GM04504 (cell line): ENCODE results near the gene CACNA2D4.
A peak's percentile ranks its signal among the peaks of the same experiment; 100 is the strongest.

Experiments used
- DNase-seq: peaks from one replicate; pipeline ENCODE4 v3.0.0-alpha.2; 2012; ENCODE audit warnings: low read depth

CACNA2D4 gene

DNA sequence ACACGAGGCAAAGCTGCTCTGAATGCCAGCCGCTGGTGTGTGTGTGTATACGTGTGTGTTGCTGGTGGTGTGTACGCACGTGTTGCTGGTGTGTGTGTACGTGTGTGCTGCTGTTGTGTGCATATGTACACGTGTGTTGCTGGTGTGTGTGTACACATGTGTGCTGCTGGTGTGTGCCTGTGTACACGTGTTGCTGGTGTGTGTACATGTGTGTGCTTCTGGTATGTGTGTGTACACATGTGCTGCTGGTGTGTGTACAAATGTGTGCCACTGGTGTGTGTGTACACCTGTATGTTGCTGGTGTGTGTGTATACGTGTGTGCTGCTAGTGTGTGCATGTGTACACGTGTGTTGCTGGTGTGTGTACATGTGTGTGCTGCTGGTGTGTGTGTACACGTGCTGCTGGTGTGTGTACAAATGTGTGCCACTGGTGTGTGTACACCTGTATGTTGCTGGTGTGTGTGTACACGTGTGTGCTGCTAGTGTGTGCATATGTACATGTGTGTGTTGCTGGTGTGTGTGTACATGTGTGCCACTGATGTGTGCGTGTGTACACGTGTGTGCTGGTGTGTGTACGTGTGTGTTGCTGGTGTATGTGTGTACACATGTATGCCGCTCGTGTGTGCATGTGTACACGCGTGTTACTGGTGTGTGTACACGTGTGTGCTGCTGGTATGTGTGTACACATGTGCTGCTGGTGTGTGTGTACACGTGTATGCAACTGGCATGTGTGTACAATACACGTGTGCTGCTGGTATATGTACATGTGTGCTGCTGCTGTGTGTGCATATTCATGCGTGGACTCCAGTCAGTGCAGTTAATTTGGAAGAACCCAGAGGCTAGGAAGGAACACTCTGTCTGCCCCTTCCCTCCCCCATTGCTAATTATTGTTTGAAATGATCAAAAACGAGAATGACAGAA lies 47.2 kb downstream of the CACNA2D4 start:
- DNase-seq = no peak

GRCh38 chr12:1870086-1870485 lies 48.4 kb downstream of the CACNA2D4 start:
- DNase-seq = no peak

GRCh38 chr12:1869145-1869544 lies 49.3 kb downstream of the CACNA2D4 start:
- DNase-seq = no peak

DNA sequence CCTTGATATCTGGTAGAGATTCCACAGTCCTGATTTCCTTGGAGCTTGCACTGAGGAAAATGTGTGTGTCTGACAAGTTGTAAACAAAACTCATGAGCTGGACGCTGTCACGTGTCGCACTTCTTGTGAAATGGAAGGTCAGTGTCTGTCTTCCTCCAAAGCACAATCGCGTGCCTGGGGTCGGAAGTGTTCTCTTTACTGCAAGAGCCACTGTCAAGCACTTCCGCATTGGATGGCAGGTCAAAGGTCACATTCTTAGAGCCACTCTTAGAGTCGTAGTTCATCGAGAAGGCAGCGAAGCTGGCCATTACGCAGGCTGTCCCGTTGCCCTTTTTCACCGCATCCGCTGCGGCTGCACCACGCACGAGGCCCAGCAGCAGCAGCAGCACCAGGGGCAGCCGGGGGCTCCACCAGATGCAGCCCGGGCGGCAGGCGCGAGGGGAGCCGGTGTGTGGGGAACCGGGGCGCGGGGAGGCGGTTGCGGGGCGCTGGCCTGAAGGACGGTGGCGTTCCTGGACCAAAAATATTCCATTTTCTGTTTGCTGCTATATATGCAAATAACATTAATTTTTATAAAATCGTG lies 53.1 kb downstream of the CACNA2D4 start:
- DNase-seq = no peak

- DNase-seq = no peak
Measured at GRCh38 chr12:1864867-1865266, 53.6 kb downstream of the CACNA2D4 start.

DNA sequence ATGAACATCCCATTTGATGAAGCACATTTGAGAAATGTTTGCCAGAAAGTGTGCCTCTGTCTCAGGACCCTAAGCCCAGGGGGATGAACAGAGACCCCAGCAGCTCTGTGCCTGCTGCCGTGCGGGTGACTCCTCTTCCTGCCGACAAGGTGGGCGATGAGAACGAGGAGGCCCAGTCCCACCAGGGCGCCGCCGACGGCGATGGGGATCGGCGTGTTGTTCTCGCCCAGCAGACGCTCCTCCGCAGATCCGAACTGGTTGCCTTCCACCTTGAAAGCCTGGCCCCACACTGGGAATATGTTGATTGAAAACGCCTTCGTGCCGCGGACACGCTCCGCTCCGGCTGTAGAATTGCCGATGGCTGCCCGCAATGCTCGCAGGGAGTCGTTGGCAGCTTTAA lies 54.0 kb downstream of the CACNA2D4 start:
- DNase-seq = no peak

- DNase-seq = no peak
Measured at GRCh38 chr12:1863823-1864222, 54.6 kb downstream of the CACNA2D4 start.

- no peak for DNase-seq
Measured at GRCh38 chr12:1862973-1863372, 55.5 kb downstream of the CACNA2D4 start.

GRCh38 chr12:1859643-1860042 lies 58.8 kb downstream of the CACNA2D4 start:
- peak; percentile 10 for DNase-seq

DNA sequence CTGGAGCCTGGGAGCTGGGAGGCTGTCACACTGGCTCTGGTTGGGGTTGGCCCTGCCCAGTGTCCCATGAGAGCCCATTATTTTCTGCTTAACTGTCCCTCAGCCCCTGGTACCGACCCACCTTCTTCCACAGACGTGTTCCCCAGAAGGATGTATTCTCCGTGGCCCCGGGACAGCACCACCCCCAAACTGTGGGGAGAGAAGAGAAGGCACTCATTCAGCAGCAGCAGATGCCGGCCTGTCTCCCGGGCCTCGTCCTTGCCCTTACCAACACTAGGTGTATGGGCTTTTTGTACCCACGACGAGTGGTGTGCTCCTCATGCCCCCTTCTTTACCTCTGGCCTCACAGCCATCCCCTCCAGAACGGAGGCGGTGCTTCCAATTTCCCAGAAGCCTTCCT lies 60.0 kb downstream of the CACNA2D4 start:
- no peak for DNase-seq

DNA sequence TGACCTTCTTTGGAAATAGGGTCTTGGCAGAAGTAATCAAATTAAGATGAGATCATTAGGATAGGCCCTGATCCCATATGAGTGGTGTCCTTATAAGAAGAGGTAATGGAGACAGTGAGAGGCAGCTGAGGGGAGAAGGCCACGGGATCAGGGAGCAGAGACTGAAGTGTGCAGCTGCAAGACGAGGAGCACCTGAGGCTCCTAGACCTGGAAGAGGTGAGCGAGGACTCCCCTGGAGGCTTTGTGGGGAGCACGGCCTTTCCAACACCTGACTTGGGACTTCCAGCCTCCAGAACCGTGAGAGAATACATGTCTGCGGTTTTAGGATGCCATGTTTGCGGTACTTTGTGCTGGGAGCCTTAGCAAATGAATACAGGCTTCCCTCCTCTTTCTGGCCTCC lies 60.6 kb downstream of the CACNA2D4 start:
- no peak for DNase-seq

- no peak for DNase-seq
Measured at GRCh38 chr12:1857086-1857485, 61.4 kb downstream of the CACNA2D4 start.

GRCh38 chr12:1855241-1855640 lies 63.2 kb downstream of the CACNA2D4 start:
- DNase-seq = no peak

- no peak for DNase-seq
Measured at GRCh38 chr12:1853716-1854115, 64.7 kb downstream of the CACNA2D4 start.

GRCh38 chr12:1852076-1852475 lies 66.4 kb downstream of the CACNA2D4 start:
- no peak for DNase-seq

GRCh38 chr12:1851151-1851701 lies 67.2 kb downstream of the CACNA2D4 start:
- DNase-seq = peak; percentile 75

- DNase-seq = no peak
Measured at GRCh38 chr12:1848745-1849144, 69.7 kb downstream of the CACNA2D4 start.

- DNase-seq = no peak
Measured at GRCh38 chr12:1848146-1848545, 70.3 kb downstream of the CACNA2D4 start.

DNA sequence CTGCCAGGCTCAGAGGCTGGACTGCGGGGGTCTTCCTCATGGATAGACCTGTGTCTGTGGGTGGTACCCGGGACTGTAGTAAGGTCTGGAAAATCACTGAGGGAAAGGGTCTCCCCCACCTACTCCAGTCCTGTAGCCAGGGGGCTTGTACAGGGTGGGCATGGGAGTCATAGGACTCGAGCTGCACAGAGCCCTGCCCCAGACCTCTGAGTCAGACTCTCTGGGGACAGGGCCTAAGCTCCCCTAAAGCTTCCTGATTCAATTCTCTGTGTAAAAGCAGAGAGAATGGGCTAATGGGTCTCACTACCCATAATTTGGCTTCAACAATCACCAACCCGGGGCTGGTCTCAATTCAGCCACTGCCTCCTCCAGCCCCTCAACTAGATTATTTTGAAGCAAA lies 71.0 kb downstream of the CACNA2D4 start:
- no peak for DNase-seq

DNA sequence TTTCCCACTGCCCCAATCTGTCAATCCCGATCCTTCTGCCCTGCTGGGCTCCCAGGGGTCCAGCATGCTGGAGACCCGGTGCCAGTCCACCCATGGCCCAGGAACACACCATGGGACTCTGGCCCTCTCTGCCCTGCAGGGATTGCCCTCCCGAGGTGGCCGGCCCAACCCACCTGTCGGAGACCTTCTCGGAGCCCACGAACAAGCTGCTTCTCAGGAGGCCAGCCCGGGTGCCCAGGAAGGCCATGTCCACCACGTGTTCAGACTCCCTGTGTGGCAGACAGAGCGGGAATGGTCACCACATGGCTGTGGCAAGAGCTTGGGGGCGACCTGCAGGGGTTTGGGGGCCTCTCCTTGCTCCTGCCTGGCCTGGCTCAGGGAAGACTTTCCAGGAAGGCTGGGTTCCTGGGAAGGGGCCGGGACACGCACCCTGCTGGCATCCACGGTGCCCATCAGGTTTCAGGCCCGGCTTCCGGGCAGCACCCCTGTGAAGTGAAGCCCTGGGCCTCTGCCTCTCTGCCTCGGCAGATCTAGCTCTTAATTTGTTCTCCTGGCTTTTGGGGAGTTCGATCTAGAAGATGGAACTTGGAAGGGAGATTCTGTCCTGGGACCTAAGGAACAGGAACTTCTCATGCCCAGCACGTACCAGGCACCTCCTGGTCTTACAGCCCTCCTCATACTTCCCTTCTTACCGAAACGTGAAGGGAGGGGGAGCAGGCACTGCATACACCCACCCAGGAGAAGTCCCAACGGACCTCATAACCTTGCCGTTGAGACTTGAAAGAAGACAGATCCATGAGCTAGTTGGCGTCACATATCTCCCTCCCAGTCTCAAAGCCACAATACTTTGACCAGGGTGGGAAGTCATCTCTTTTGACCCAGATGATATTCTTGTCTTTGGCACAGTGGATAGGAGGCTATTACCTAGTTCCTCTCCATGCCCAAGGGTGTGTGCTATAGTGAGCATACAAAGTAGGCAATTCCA lies 71.7 kb downstream of the CACNA2D4 start:
- DNase-seq = no peak

GRCh38 chr12:1845886-1846285 lies 72.6 kb downstream of the CACNA2D4 start:
- DNase-seq = no peak

DNA sequence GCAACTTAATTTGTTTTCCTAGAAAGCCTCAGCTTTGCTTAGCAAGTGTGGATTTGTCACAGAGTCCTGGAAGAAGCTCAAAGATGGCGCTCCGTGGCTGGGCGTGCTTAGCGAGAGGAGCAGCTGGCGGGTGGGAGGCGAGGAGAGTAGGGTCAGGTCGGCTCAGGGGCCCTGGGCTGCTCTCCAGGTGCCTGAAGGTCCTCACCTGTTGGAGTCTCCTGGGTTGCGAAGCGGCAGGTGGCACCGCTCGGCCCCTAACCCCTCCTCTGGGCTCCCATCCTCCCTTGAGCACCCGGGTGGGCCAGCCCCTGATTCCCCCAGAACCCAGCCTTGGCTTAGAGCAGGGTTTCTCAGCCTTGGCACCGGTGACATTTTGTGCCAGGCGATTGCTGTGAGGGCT lies 73.0 kb downstream of the CACNA2D4 start:
- DNase-seq = no peak
